OCI-LY1 (cell line): Measurements from ENCODE around the gene ZFP90.

ENCODE experiments used
- EZH2 ChIP-seq: fragments of 200-600 bp; sonication (generic), shearing (Covaris generic); IDR thresholded peaks from 2 replicates; pipeline ENCODE4 v1.8.0; 2017; ENCODE audit warnings: borderline replicate concordance, mixed run types, mild to moderate bottlenecking, antibody characterized with exemption, low read length, moderate library complexity, mixed read lengths
- TF ChIP-seq, protein P1 (sequence below): fragments of 200-600 bp; sonication (generic), shearing (Covaris generic); IDR thresholded peaks from 2 replicates; pipeline ENCODE4 v1.5.1; 2017; ENCODE audit warnings: mild to moderate bottlenecking, antibody characterized with exemption, low read length, moderate library complexity, mixed read lengths

DNA sequence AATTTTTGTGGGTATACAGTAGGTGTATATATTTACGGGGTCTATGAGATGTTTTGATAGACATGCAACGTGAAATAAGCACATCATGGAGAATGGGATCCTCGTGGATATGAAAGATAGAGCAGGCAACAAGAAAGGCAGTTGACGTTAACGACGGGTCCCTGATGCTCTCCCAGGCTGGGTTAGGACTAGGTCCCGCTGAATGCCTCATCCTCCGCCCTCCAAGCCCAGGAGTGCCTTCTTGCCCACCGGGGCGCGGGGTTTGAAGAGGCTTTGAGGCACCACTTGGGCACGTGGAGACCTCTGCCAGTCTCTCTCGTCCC lies 9.5 kb upstream of the ZFP90 start:
- TF ChIP-seq, protein P1, sequence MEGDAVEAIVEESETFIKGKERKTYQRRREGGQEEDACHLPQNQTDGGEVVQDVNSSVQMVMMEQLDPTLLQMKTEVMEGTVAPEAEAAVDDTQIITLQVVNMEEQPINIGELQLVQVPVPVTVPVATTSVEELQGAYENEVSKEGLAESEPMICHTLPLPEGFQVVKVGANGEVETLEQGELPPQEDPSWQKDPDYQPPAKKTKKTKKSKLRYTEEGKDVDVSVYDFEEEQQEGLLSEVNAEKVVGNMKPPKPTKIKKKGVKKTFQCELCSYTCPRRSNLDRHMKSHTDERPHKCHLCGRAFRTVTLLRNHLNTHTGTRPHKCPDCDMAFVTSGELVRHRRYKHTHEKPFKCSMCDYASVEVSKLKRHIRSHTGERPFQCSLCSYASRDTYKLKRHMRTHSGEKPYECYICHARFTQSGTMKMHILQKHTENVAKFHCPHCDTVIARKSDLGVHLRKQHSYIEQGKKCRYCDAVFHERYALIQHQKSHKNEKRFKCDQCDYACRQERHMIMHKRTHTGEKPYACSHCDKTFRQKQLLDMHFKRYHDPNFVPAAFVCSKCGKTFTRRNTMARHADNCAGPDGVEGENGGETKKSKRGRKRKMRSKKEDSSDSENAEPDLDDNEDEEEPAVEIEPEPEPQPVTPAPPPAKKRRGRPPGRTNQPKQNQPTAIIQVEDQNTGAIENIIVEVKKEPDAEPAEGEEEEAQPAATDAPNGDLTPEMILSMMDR, result no peak
- TF ChIP-seq EZH2, result no peak
